Keratinocyte (primary cell): Measurements from ENCODE around the gene STX5. TPM values are rescaled to one million over a fixed set of nuclear protein-coding genes. Genes with fewer than 3 reads are reported as not detected.

Experiments used
- DNase-seq: peaks from one replicate; pipeline ENCODE4 v3.0.0-alpha.2; 2011; ENCODE audit warnings: low read depth, missing footprints, low spot score
- FAIRE-seq: peaks from 2 replicates; lab custom pipeline; 2011; peaks lifted over from hg19 to GRCh38; lab: Jason Lieb, UNC
- H2AFZ ChIP-seq: 2 replicates; pipeline ENCODE4 v1.6.0; 2012; ENCODE audit warnings: low read length, control low read depth, inconsistent platforms; ENCODE audit not compliant: control insufficient read depth
- H3K27ac ChIP-seq: 2 replicates; pipeline ENCODE4 v1.5.1; 2011; ENCODE audit warnings: low read length; ENCODE audit not compliant: control insufficient read depth, insufficient read depth
- H3K27me3 ChIP-seq: 3 replicates; pipeline ENCODE4 v1.6.0; 2011; ENCODE audit warnings: low read length; ENCODE audit not compliant: control insufficient read depth, insufficient read depth; ENCODE audit errors: extremely low read depth
- H3K36me3 ChIP-seq, 2 experiments: 2 replicates in 1 of 2; 3 replicates in 1 of 2; pipeline ENCODE4 v1.5.1; 2011; ENCODE audit warnings: low read length in 2 of 2, mild to moderate bottlenecking in 1 of 2; ENCODE audit not compliant: control insufficient read depth in 2 of 2, insufficient read depth in 2 of 2; ENCODE audit errors: extremely low read depth in 1 of 2
- H3K4me1 ChIP-seq: 3 replicates; pipeline ENCODE4 v1.5.1; 2011; ENCODE audit warnings: low read length; ENCODE audit not compliant: control insufficient read depth, insufficient read depth; ENCODE audit errors: extremely low read depth
- H3K4me2 ChIP-seq: 3 replicates; pipeline ENCODE4 v1.6.0; 2011; ENCODE audit warnings: low read depth, low read length; ENCODE audit not compliant: control insufficient read depth, insufficient read depth; ENCODE audit errors: extremely low read depth
- H3K4me3 ChIP-seq, 3 experiments: fragments of 200-600 bp in 1 of 3; sonication (generic) in 1 of 3; 2 replicates in 2 of 3; 3 replicates in 1 of 3; pipeline ENCODE4 v1.5.1; 2011 to 2016; ENCODE audit warnings: low read length in 3 of 3, mild to moderate bottlenecking in 3 of 3, control low read depth in 2 of 3, inconsistent platforms in 1 of 3, low read depth in 1 of 3, mixed read lengths in 1 of 3, mixed run types in 1 of 3, moderate library complexity in 1 of 3; ENCODE audit not compliant: control insufficient read depth in 2 of 3, insufficient read depth in 2 of 3; ENCODE audit errors: extremely low read depth in 1 of 3
- H3K79me2 ChIP-seq: 2 replicates; pipeline ENCODE4 v1.6.0; 2012; ENCODE audit warnings: low read length; ENCODE audit not compliant: control insufficient read depth, insufficient read depth
- H3K9ac ChIP-seq: 3 replicates; pipeline ENCODE4 v1.6.0; 2011; ENCODE audit warnings: low read length; ENCODE audit not compliant: control insufficient read depth, insufficient read depth; ENCODE audit errors: extremely low read depth
- H3K9me1 ChIP-seq: 3 replicates; pipeline ENCODE4 v1.6.0; 2011; ENCODE audit warnings: low read length; ENCODE audit not compliant: control insufficient read depth, insufficient read depth; ENCODE audit errors: extremely low read depth
- H3K9me3 ChIP-seq: 2 replicates; pipeline ENCODE4 v1.5.1; 2012; ENCODE audit warnings: low read depth, low read length; ENCODE audit not compliant: control insufficient read depth
- H4K20me1 ChIP-seq: 3 replicates; pipeline ENCODE4 v1.6.0; 2011; ENCODE audit warnings: low read length; ENCODE audit not compliant: control insufficient read depth, insufficient read depth; ENCODE audit errors: extremely low read depth
- EZH2 ChIP-seq: IDR thresholded peaks from one replicate; pipeline ENCODE4 v1.6.1; 2012; ENCODE audit warnings: inconsistent platforms, mild to moderate bottlenecking, low read length, moderate library complexity
- dilution Hi-C: fragments of 300-500 bp; cut with MboI; formaldehyde crosslinking; loops from one replicate; pipeline ENCODE4 v1.7.0; 2020; ENCODE audit warnings: low sequenced_read_pairs; ENCODE audit not compliant: extremely low pct_ligation_motif_present
- polyA plus RNA-seq, 5 experiments: library from polyadenylated mRNA; depleted of rRNA in 3 of 5; stranded (reverse) in 3 of 5; stranded (forward) in 1 of 5; unstranded in 1 of 5; fragments of >200 nt; gene quantifications; 1 replicate in 1 of 5; 2 replicates in 3 of 5; 3 replicates in 1 of 5; pipeline versions ENCODE4 v1.2.1 to v1.2.3, GENCODE V29; 2011 to 2012; ENCODE audit warnings: missing spikeins in 2 of 5, low read depth in 1 of 5, low replicate concordance in 1 of 5
- TF ChIP-seq, protein P1 (sequence below), 3 experiments: IDR thresholded peaks in 1 of 3; conservative IDR thresholded peaks in 1 of 3; optimal IDR thresholded peaks in 1 of 3; 2 replicates in 2 of 3; 3 replicates in 1 of 3; pipeline versions ENCODE3 to v1.5.1; 2011; ENCODE audit warnings: low read length in 3 of 3, mild to moderate bottlenecking in 3 of 3, moderate library complexity in 2 of 3, control low read depth in 1 of 3, inconsistent platforms in 1 of 3; ENCODE audit not compliant: insufficient read depth in 2 of 3; ENCODE audit errors: extremely low read depth in 1 of 3

Gene STX5
- polyA plus RNA-seq, 1 donor (not counting 4 experiments of a cell fraction or from before 2014, with no cell fraction given) = 20.4 TPM

DNA sequence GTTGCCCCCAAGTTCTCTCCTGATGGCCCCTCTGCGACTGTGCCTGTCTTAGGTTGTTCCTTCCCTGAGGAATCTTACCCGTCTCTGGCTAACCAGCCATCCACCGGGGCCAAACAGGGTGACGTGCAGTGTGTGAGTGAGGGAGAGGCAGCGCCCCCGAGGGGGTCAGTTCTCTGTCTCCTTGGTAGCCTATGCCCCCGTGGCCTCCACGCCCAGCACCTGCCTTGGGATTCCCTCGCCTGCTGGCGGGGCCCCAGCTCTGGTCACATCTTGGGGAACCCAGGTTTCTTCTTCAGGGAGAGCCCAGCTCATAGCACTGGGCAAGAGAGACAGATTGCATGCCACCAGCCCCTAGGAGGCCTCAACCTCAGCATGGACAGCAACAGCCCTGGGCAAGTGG lies 32.4 kb downstream of the STX5 start:
- H3K9me3 ChIP-seq = no peaks in the 10 kb centered on the region
- H3K9ac ChIP-seq = no peak overlapping the region
- FAIRE-seq (no peak), DNase-seq (no peak)
- H3K4me3 ChIP-seq = no peak overlapping the region
- H3K4me2 ChIP-seq = no peak overlapping the region
- H3K27ac ChIP-seq = no peak overlapping the region
- H3K27me3 ChIP-seq = no peaks in the 10 kb centered on the region
- TF ChIP-seq, protein P1, sequence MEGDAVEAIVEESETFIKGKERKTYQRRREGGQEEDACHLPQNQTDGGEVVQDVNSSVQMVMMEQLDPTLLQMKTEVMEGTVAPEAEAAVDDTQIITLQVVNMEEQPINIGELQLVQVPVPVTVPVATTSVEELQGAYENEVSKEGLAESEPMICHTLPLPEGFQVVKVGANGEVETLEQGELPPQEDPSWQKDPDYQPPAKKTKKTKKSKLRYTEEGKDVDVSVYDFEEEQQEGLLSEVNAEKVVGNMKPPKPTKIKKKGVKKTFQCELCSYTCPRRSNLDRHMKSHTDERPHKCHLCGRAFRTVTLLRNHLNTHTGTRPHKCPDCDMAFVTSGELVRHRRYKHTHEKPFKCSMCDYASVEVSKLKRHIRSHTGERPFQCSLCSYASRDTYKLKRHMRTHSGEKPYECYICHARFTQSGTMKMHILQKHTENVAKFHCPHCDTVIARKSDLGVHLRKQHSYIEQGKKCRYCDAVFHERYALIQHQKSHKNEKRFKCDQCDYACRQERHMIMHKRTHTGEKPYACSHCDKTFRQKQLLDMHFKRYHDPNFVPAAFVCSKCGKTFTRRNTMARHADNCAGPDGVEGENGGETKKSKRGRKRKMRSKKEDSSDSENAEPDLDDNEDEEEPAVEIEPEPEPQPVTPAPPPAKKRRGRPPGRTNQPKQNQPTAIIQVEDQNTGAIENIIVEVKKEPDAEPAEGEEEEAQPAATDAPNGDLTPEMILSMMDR (optimal IDR thresholded peaks at IDR 0.05 in 1 of 3, IDR thresholded peaks at IDR 0.05 in 1 of 3, conservative IDR thresholded peaks at IDR 0.05 in 1 of 3; ENCODE audit: extremely low read depth in 1 of 3, insufficient read depth in 2 of 3, low read length in 3 of 3) = no peak
- no peak for TF ChIP-seq EZH2
- H3K9me1 ChIP-seq = no peaks in the 10 kb centered on the region
- peaks cover 7% of the 10 kb centered on the region for H3K4me1 ChIP-seq
- peaks cover 3% of the 10 kb centered on the region for H4K20me1 ChIP-seq
- peaks cover 15% of the 10 kb centered on the region for H3K79me2 ChIP-seq
- dilution Hi-C loops = no loop called here
- H2AFZ ChIP-seq = no peak overlapping the region
- H3K36me3 ChIP-seq = peaks cover 42 to 73% of the 10 kb centered on the region in 2 experiments

DNA sequence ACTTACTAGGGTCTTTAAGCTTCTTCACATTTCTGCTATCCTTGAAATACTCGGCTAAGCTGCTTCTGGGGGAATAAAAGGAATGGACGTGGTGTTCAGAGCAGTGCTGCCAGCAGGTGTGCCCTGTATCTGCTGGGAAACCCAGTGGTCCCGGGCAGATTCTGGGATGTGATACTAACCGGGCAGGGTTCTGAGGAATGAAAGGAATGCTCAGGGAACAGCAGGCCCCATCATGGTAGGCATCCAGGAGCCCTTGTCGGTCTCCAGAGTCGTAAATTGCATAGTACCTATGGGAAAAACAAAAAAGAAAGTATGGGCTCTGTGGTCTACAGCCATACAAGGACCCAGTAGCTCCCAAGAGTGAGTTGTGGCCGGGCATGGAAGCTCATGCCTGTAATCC lies 35.6 kb downstream of the STX5 start:
- FAIRE-seq (no peak), DNase-seq (no peak)
- Histone ChIP-seq H3K36me3 (peaks cover 43 to 66% of the 10 kb centered on the region in 2 experiments), H3K4me1 (peaks cover 6% of the 10 kb centered on the region), H3K9me1 (no peaks in the 10 kb centered on the region), H3K79me2 (peaks cover 5% of the 10 kb centered on the region), H3K9me3 (no peaks in the 10 kb centered on the region), H3K27me3 (no peaks in the 10 kb centered on the region), H3K4me3 (no peak overlapping the region), H3K27ac (no peak overlapping the region), H3K4me2 (no peak overlapping the region), H3K9ac (no peak overlapping the region), H4K20me1 (no peaks in the 10 kb centered on the region), H2AFZ (no peak overlapping the region)
- dilution Hi-C loops = no loop called here
- TF ChIP-seq EZH2 = no peak
- TF ChIP-seq, protein P1 (optimal IDR thresholded peaks at IDR 0.05 in 1 of 3, IDR thresholded peaks at IDR 0.05 in 1 of 3, conservative IDR thresholded peaks at IDR 0.05 in 1 of 3; ENCODE audit: extremely low read depth in 1 of 3, insufficient read depth in 2 of 3, low read length in 3 of 3) = no peak
